ENCODE data around the gene SORBS2.

GRCh38 chr4:185671066-185671465 is 140.9 kb downstream of the SORBS2 start:
- TF ChIP-seq CTCF (IDR thresholded peaks at IDR 0.05; ENCODE audit: low read depth, low read length) (no peak), POLR2A (IDR thresholded peaks at IDR 0.05; ENCODE audit: extremely low read depth, insufficient read length) (no peak), MYC (IDR thresholded peaks at IDR 0.05; ENCODE audit: low read depth, low read length) (no peak), MAX (IDR thresholded peaks at IDR 0.05; ENCODE audit: low read depth, low read length) (no peak)

Data from NB4 (cell line).